BE2C (cell line): Measurements from ENCODE around the gene CDH13.

Experiments
- DNase-seq: peaks from one replicate; pipeline ENCODE4 v3.0.0-alpha.2; 2020
- H3K27me3 ChIP-seq: fragments of 250-450 bp; sonication (Bioruptor Pico); 2 replicates; pipeline ENCODE4 v1.5.1; 2020; ENCODE audit warnings: mild to moderate bottlenecking
- H3K36me3 ChIP-seq: fragments of 250-450 bp; sonication (Bioruptor Pico); 2 replicates; pipeline ENCODE4 v1.5.1; 2020; ENCODE audit warnings: mild to moderate bottlenecking
- H3K4me1 ChIP-seq: fragments of 250-450 bp; sonication (Bioruptor Pico); 2 replicates; pipeline ENCODE4 v1.5.1; 2020
- H3K4me3 ChIP-seq: 2 replicates; pipeline ENCODE4 v1.5.1; 2011; ENCODE audit warnings: low read depth, low read length
- H3K9me3 ChIP-seq: fragments of 250-450 bp; sonication (Bioruptor Pico); 2 replicates; pipeline ENCODE4 v1.5.1; 2020
- TF ChIP-seq, protein P1 (sequence below): IDR thresholded peaks from 2 replicates; pipeline ENCODE4 v1.5.1; 2012; ENCODE audit warnings: mild to moderate bottlenecking, low read depth, low read length

CDH13 gene

DNA sequence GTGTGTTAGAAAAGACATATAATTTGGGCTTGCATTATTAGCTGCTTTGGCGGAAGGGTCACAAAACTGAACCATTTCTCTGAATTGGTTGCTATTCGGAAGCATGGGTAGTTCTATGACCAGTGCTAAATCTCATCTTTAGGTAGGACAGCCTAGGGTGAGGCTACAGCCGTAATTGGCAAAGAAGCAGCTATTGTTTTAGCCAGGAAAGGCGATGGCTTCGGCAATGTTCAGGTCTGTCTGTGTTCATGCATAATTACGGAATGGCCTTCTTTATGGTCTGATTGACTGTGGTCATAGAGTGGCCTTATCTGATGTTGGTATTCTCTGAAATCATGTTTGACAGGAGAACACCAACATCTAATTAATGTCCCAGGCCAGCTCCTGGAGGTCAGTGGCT, 812.6 kb downstream of the CDH13 start:
- DNase-seq, result no peak
- no peaks in the 10 kb centered on the region for H3K36me3 ChIP-seq
- H3K9me3 ChIP-seq, result no peaks in the 10 kb centered on the region; the same call in 1 of the 2 replicates
- H3K4me3 ChIP-seq, result no peak overlapping the region
- TF ChIP-seq, protein P1, sequence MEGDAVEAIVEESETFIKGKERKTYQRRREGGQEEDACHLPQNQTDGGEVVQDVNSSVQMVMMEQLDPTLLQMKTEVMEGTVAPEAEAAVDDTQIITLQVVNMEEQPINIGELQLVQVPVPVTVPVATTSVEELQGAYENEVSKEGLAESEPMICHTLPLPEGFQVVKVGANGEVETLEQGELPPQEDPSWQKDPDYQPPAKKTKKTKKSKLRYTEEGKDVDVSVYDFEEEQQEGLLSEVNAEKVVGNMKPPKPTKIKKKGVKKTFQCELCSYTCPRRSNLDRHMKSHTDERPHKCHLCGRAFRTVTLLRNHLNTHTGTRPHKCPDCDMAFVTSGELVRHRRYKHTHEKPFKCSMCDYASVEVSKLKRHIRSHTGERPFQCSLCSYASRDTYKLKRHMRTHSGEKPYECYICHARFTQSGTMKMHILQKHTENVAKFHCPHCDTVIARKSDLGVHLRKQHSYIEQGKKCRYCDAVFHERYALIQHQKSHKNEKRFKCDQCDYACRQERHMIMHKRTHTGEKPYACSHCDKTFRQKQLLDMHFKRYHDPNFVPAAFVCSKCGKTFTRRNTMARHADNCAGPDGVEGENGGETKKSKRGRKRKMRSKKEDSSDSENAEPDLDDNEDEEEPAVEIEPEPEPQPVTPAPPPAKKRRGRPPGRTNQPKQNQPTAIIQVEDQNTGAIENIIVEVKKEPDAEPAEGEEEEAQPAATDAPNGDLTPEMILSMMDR, result no peak
- H3K4me1 ChIP-seq, result no peaks in the 10 kb centered on the region
- no peaks in the 10 kb centered on the region for H3K27me3 ChIP-seq

DNA sequence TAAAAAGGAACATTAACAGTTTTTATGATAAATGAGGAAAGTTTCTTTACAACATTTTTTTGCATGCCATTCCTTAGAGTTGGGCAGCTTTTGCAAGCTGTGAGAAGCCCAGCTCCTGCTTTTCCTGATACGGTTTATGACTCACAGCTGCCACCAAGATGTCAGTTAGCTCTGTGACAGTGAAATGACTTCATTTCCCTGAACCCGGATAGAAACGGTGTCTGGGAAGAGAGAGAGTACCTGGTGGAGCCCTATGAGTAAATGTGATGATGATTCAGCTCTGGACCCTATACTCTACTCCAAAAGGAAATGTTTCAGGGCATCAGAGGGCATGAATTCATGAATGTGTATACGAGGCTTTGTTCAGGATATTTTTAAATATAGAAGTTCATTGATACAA, 814.7 kb downstream of the CDH13 start:
- H3K9me3 ChIP-seq, result no peaks in the 10 kb centered on the region; the same call in 1 of the 2 replicates
- H3K27me3 ChIP-seq, result no peaks in the 10 kb centered on the region
- DNase-seq, result no peak
- no peak overlapping the region for H3K4me3 ChIP-seq
- H3K4me1 ChIP-seq, result no peaks in the 10 kb centered on the region
- H3K36me3 ChIP-seq, result no peaks in the 10 kb centered on the region
- TF ChIP-seq, protein P1, result no peak

DNA sequence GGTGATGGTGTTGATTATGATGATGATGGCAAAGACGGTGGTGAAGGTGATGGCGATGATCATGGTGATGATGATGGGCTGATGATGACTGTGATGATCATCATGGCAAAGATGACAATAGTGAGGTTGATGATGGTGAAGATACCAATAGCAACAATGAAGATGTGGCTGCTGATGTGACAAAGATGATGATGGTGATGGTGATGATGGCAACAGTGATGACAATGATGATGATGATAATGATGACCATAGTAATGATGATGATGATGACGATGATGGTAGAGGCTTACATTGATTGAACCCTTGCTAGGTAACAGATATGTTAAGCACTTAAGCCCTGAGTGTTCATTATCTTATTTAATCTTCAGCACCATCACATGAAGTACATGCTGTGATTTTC, 817.2 kb downstream of the CDH13 start:
- Histone ChIP-seq H3K27me3 (no peaks in the 10 kb centered on the region), H3K4me1 (no peaks in the 10 kb centered on the region), H3K4me3 (no peak overlapping the region), H3K36me3 (no peaks in the 10 kb centered on the region), H3K9me3 (no peaks in the 10 kb centered on the region)
- TF ChIP-seq, protein P1, result no peak
- DNase-seq, result no peak

DNA sequence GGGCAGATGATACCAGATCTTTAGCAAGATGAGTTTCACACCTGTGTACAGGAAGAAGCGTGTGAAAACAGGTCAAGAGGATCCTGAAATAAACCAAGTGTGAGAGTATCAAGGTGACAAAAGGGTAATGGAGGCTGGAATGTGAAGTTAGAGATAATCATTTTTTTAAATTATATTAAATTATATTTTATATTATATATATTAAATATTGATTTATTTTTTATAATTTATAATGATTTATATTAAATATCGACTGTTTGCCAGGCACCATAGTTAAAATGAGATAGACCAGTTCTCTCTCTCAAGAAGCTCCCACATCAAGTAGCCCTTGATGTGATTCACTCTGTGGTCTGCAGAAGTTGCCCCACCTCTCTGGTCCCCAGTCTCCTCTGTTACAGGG, 820.8 kb downstream of the CDH13 start:
- Histone ChIP-seq H3K9me3 (no peaks in the 10 kb centered on the region), H3K27me3 (no peaks in the 10 kb centered on the region), H3K4me3 (no peak overlapping the region), H3K4me1 (no peaks in the 10 kb centered on the region), H3K36me3 (no peaks in the 10 kb centered on the region)
- DNase-seq, result no peak
- TF ChIP-seq, protein P1, result no peak

DNA sequence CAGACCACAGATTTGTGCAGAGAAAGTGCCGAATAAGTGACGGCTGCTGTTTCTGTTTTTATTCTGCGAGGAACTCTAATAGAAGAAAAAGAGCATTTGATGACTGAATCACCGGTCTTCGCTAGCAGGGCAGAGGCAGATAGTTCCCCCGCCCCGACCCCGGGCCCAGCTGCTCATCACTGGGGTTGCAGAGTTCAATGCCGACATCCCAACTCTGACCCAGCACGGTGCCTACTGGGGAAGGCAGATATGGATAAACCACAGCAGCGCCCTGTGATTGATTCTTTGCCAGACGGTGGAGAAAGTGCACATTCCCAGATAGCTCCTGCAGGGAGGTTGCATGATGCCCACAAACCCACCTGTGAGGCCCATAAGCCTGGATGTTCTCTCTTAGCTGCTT, 823.1 kb downstream of the CDH13 start:
- no peaks in the 10 kb centered on the region for H3K36me3 ChIP-seq
- DNase-seq, result no peak
- H3K4me3 ChIP-seq, result no peak overlapping the region
- no peaks in the 10 kb centered on the region for H3K4me1 ChIP-seq
- TF ChIP-seq, protein P1, result no peak
- no peaks in the 10 kb centered on the region for H3K27me3 ChIP-seq
- H3K9me3 ChIP-seq, result no peaks in the 10 kb centered on the region

- TF ChIP-seq, protein P1, result no peak
- Histone ChIP-seq H3K36me3 (no peaks in the 10 kb centered on the region), H3K4me3 (no peak overlapping the region), H3K27me3 (no peaks in the 10 kb centered on the region), H3K9me3 (no peaks in the 10 kb centered on the region), H3K4me1 (no peaks in the 10 kb centered on the region)
- no peak for DNase-seq
These were observed 827.2 kb downstream of the CDH13 start for GRCh38 chr16:83453977-83454376.
